PC-3 (cell line): ENCODE data around the gene ZNF672.

Experiments used
- EZH2 ChIP-seq: fragments of 300-600 bp; sonication (generic); IDR thresholded peaks from one replicate; pipeline ENCODE4 v1.6.1; 2017; ENCODE audit warnings: antibody characterized with exemption, mild to moderate bottlenecking, low read length; ENCODE audit not compliant: unreplicated experiment
- TF ChIP-seq, protein P1 (sequence below): fragments of 300-600 bp; sonication (generic); conservative IDR thresholded peaks from 2 replicates; pipeline ENCODE4 v1.5.1; 2017; ENCODE audit warnings: antibody characterized with exemption, low read depth, mild to moderate bottlenecking, low read length

DNA sequence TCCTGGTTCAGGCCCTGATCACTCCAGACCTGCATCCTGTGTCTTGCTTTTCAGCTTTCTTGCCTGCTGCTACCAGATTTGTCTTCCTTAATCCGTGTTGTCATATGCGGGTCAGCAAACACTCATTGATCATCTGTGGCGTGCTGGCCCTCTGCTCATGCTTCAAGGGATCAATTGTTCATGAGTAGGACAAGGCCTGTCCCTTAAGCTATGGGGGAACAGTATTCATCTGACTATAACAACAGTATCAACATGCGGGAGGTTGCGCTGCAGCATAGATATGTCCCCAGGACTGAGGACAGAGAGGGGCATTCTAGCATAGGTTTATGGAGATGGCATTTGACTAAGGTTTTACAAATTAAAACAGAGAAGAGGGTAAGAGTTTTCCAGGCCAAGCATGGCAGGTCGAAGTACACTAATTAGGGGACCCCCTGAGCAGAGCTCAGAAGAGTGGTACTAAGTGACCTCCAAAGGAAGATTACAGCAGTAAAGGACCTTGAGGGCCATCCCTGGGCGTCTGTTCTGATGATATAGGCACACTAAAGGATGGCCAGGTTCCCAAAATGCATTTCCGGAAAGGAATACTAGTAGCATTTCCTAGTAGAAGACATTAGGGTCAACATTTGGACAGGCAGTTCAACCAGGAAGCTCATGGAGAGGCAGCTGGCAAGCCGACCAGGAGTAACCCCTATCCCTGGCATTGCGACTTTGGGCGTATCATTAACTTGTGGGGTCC, 811 bp upstream of the ZNF672 start:
- TF ChIP-seq, protein P1, sequence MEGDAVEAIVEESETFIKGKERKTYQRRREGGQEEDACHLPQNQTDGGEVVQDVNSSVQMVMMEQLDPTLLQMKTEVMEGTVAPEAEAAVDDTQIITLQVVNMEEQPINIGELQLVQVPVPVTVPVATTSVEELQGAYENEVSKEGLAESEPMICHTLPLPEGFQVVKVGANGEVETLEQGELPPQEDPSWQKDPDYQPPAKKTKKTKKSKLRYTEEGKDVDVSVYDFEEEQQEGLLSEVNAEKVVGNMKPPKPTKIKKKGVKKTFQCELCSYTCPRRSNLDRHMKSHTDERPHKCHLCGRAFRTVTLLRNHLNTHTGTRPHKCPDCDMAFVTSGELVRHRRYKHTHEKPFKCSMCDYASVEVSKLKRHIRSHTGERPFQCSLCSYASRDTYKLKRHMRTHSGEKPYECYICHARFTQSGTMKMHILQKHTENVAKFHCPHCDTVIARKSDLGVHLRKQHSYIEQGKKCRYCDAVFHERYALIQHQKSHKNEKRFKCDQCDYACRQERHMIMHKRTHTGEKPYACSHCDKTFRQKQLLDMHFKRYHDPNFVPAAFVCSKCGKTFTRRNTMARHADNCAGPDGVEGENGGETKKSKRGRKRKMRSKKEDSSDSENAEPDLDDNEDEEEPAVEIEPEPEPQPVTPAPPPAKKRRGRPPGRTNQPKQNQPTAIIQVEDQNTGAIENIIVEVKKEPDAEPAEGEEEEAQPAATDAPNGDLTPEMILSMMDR = no peak
- TF ChIP-seq EZH2 = no peak
